Ovary (tissue), 9 donors: ENCODE results near the gene ZBTB4. TPM values are rescaled to one million over a fixed set of nuclear protein-coding genes. Genes with fewer than 3 reads are reported as not detected.
A peak's percentile ranks its signal among the peaks of the same experiment; 100 is the strongest.

Experiments
- DNase-seq, 5 donors: peaks; one replicate each; pipeline ENCODE4 v3.0.0-alpha.2; 2019 to 2020
- H3K27ac ChIP-seq, 2 donors: fragments of 200-600 bp; one replicate each; pipeline versions ENCODE4 v1.5.1 to v1.8.0; 2019 to 2022
- H3K27me3 ChIP-seq: fragments of 200-600 bp; one replicate; pipeline ENCODE4 v1.8.0; 2022
- H3K36me3 ChIP-seq: fragments of 200-600 bp; sonication (generic); one replicate; pipeline ENCODE4 v1.5.1; 2019
- H3K4me1 ChIP-seq: one replicate; pipeline ENCODE4 v1.8.1; 2013; ENCODE audit warnings: mild to moderate bottlenecking, moderate library complexity; ENCODE audit not compliant: insufficient read depth
- H3K4me3 ChIP-seq: fragments of 200-600 bp; sonication (generic); one replicate; pipeline ENCODE4 v1.5.1; 2017
- H3K9me3 ChIP-seq, 2 donors: fragments of 200-600 bp in 1 of 2; sonication (generic) in 1 of 2; one replicate each; pipeline versions ENCODE4 v1.5.1 to v1.8.1; 2013 to 2019; ENCODE audit warnings: mild to moderate bottlenecking in 1 of 2, moderate library complexity in 1 of 2
- EP300 ChIP-seq: sonication (generic); formaldehyde crosslinking; IDR thresholded peaks from one replicate; pipeline ENCODE4 v1.6.1; 2017; ENCODE audit warnings: antibody characterized with exemption
- POLR2A ChIP-seq: fragments of 450-650 bp; IDR thresholded peaks from one replicate; pipeline ENCODE4 v1.6.1; 2017; ENCODE audit warnings: antibody characterized with exemption, mild to moderate bottlenecking, moderate library complexity
- WGBS, 3 donors: extraction: QIAGEN DNeasy Blood & Tissue Kit in 1 of 3; methylation state at CpG; one replicate each; pipeline versions ENCODE4 v1.1.5 to v1.1.7; 2013 to 2017; 5-methylcytosine and 5-hydroxymethylcytosine counted together
- intact Hi-C, 4 donors: fragments of 100-400 bp; cut with DNase I; formaldehyde crosslinking; loops; one replicate each; pipeline versions ENCODE4 v1.11.0 to v1.15.1; 2022 to 2023
- polyA plus RNA-seq, 2 donors: library from polyadenylated mRNA; stranded (reverse); fragments of 200-250 nt in 1 of 2; fragments of 350-450 nt in 1 of 2; fragmentation: Illumina TruSeq in 1 of 2; extraction: RNeasy Lipid Tissue Mini Kit (QIAGEN cat#74804) in 1 of 2; gene quantifications; one replicate each; pipeline ENCODE4 v1.2.3, GENCODE V29; 2013 to 2014
- total RNA-seq, 7 donors: library from RNA; depleted of rRNA in 2 of 7; stranded (reverse); fragments of >200 nt in 2 of 7; fragmentation: NEBNext Ultra II Directional in 3 of 7; extraction: Animal tissue kit (Norgen Biotek cat#: 25700) in 3 of 7; gene quantifications; one replicate each; pipeline versions ENCODE4 v1.1.0 to v1.2.4, GENCODE V29; 2016 to 2023
- TF ChIP-seq, protein P1 (sequence below), 3 donors: fragments of 450-650 bp in 2 of 3; fragments of 200-600 bp in 1 of 3; IDR thresholded peaks; one replicate each; pipeline versions ENCODE4 v1.5.1 to v1.8.0; 2016 to 2022; ENCODE audit warnings: antibody characterized with exemption in 3 of 3, mild to moderate bottlenecking in 1 of 3
- donor health status: DM: no; HTN: no; CAD: no; lungs with moderate emphysema.
- donor health status: DM: no; HTN: no; CAD: no.
- donor health status: Bipolar disorder and iron deficiency.
- donor health status: DM: yes; HTN: yes; CAD: no.
- donor health status: DM: no; HTN: no; CAD: no.
- donor health status: DM: yes; HTN: yes; CAD: no.

ZBTB4 gene
- total and polyA plus RNA-seq, 9 donors, result 39.3 to 123 (median 84.5) TPM

DNA sequence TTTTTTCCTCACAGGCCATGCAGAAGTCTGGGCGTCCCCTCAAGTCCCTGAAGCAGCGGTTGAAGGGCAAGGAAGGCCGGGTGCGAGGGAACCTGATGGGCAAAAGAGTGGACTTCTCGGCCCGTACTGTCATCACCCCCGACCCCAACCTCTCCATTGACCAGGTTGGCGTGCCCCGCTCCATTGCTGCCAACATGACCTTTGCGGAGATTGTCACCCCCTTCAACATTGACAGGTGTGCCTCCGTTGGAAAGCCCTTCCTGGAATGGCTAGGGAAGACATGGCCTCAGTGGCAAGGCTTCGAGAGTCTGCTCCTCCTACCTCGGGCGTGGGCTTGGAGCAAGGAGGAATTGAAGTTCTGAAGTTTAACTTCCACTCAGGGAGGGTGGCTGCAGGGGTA, 18.2 kb upstream of the ZBTB4 start:
- no peak for TF ChIP-seq POLR2A
- H3K27me3 ChIP-seq, result no peaks in the 10 kb centered on the region
- intact Hi-C loops, result no loop called here
- no peaks in the 10 kb centered on the region for H3K9me3 ChIP-seq
- WGBS, 3 donors, result 87 to 92% (median 91%) methylated on average over 14 of the region's 14 CpGs
- H3K4me1 ChIP-seq, result no peaks in the 10 kb centered on the region
- no peak overlapping the region for H3K4me3 ChIP-seq
- no peak overlapping the region for H3K27ac ChIP-seq
- no peaks in the 10 kb centered on the region for H3K36me3 ChIP-seq
- DNase-seq, result peak in 1 of 5 donors; percentile 32

DNA sequence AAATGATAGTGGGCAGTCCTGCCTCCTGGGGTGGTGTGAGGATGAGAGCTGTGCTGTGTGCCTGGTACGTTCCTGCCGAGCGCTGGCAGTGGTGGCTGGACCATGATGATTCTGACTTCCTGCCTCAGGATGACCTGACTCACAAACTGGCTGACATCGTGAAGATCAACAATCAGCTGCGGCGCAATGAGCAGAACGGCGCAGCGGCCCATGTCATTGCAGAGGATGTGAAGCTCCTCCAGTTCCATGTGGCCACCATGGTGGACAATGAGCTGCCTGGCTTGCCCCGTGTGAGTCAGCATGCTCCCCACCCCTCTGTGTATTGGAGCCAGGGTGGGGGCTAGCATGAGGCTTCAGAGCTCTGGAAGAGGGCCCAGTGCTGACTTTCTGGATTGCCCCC, 17.8 kb upstream of the ZBTB4 start:
- Histone ChIP-seq H3K4me1 (no peaks in the 10 kb centered on the region), H3K36me3 (no peaks in the 10 kb centered on the region), H3K27ac (no peak overlapping the region), H3K9me3 (no peaks in the 10 kb centered on the region), H3K4me3 (no peak overlapping the region), H3K27me3 (no peaks in the 10 kb centered on the region)
- WGBS, 3 donors, result 82 to 84% (median 84%) methylated on average over 10 of the region's 10 CpGs
- intact Hi-C loops, result no loop called here
- TF ChIP-seq, protein P1, sequence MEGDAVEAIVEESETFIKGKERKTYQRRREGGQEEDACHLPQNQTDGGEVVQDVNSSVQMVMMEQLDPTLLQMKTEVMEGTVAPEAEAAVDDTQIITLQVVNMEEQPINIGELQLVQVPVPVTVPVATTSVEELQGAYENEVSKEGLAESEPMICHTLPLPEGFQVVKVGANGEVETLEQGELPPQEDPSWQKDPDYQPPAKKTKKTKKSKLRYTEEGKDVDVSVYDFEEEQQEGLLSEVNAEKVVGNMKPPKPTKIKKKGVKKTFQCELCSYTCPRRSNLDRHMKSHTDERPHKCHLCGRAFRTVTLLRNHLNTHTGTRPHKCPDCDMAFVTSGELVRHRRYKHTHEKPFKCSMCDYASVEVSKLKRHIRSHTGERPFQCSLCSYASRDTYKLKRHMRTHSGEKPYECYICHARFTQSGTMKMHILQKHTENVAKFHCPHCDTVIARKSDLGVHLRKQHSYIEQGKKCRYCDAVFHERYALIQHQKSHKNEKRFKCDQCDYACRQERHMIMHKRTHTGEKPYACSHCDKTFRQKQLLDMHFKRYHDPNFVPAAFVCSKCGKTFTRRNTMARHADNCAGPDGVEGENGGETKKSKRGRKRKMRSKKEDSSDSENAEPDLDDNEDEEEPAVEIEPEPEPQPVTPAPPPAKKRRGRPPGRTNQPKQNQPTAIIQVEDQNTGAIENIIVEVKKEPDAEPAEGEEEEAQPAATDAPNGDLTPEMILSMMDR (IDR thresholded peaks at IDR 0.05), result no peak
- TF ChIP-seq POLR2A (no peak), EP300 (no peak)
- peak in 1 of 5 donors; percentile 30 for DNase-seq

DNA sequence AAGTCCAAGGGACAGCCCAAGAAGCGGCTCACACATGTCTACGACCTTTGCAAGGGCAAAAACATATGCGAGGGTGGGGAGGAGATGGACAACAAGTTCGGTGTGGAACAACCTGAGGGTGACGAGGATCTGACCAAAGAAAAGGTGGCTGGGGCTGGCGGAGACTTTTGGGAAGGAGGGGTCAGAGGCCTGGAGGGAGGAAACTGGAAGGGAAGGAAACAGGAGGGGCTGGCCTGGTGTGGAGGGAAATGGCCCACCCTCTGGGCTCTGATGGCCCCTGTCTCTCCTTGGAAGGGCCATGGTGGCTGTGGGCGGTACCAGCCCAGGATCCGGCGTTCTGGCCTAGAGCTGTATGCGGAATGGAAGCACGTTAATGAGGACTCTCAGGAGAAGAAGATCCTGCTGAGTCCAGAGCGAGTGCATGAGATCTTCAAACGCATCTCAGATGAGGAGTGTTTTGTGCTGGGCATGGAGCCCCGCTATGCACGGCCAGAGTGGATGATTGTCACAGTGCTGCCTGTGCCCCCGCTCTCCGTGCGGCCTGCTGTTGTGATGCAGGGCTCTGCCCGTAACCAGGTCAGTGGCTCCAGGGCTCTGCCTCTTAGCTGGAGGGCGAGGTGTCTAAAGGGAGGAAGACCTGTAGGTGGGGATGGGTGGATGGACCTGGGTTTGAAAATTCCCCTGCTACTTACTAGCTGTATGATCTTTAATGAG, 17.2 kb upstream of the ZBTB4 start:
- DNase-seq, result no peak
- 87 to 92% (median 88%) methylated on average over 20 of the region's 20 CpGs for WGBS, 3 donors
- TF ChIP-seq, protein P1 (IDR thresholded peaks at IDR 0.05), result no peak
- TF ChIP-seq POLR2A (no peak), EP300 (no peak)
- Histone ChIP-seq H3K27ac (no peak overlapping the region), H3K36me3 (no peaks in the 10 kb centered on the region), H3K27me3 (no peaks in the 10 kb centered on the region), H3K4me3 (no peak overlapping the region), H3K4me1 (peaks cover 1% of the 10 kb centered on the region), H3K9me3 (no peaks in the 10 kb centered on the region)
- intact Hi-C loops, result no loop called here

DNA sequence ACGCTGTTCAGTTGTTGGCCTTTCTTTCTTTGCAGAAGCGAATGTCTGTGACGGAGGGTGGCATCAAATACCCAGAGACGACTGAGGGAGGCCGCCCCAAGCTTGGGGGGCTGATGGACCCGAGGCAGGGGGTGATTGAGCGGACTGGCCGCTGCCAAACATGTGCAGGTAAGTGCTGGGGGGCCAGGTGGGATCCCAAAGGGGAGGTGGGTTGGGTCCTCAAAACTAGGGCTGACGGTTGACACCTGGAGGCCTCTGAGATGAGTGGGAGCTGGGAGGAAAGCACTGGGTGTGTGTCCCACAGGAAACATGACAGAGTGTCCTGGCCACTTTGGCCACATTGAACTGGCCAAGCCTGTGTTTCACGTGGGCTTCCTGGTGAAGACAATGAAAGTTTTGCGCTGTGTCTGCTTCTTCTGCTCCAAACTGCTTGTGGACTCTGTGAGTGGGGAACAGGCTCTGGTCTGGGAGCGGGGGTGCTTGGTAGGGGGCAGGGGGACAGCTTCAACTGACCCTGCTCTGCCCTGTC, 16.5 kb upstream of the ZBTB4 start:
- intact Hi-C loops, result no loop called here
- Histone ChIP-seq H3K27ac (no peak overlapping the region), H3K4me3 (no peak overlapping the region), H3K9me3 (no peaks in the 10 kb centered on the region), H3K27me3 (no peaks in the 10 kb centered on the region), H3K4me1 (peaks cover 1% of the 10 kb centered on the region), H3K36me3 (no peaks in the 10 kb centered on the region)
- WGBS, 3 donors, result 82 to 85% (median 84%) methylated on average over 12 of the region's 12 CpGs
- DNase-seq, result no peak
- no peak for TF ChIP-seq EP300
- TF ChIP-seq POLR2A, result no peak
- TF ChIP-seq, protein P1 (IDR thresholded peaks at IDR 0.05), result no peak

DNA sequence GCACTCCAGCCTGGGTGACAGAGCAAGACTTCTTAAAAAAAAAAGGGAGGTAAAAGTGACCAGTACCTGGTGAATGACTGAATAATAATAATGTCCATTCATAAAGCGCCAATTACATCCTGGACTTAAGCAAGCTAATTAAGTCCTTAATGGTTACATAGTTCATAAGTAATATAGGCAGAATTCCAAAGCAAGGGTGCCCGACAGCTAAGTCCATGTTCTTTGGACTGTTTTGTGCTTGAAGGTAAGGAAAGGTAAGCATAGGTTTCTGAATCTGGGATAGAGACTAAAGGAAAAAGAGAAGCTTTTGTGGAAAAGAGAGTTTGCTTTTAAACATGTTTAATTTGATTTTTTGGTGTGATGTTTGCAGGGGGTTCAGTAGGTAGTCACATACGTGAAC, 14.5 kb upstream of the ZBTB4 start:
- no peak overlapping the region for H3K27ac ChIP-seq
- H3K27me3 ChIP-seq, result no peaks in the 10 kb centered on the region
- peaks cover 5% of the 10 kb centered on the region for H3K4me1 ChIP-seq
- H3K9me3 ChIP-seq, result no peaks in the 10 kb centered on the region
- TF ChIP-seq EP300 (no peak), POLR2A (no peak)
- TF ChIP-seq, protein P1 (IDR thresholded peaks at IDR 0.05), result no peak
- WGBS, 3 donors, result 91 to 92% (median 92%) methylated on average over 3 of the region's 3 CpGs
- intact Hi-C loops, result no loop called here
- no peaks in the 10 kb centered on the region for H3K36me3 ChIP-seq
- no peak overlapping the region for H3K4me3 ChIP-seq
- no peak for DNase-seq
